Measurements from ENCODE around the gene RNGTT. TPM values are rescaled to one million over a fixed set of nuclear protein-coding genes. Genes with fewer than 3 reads are reported as not detected.

The RNGTT gene
- total and polyA plus RNA-seq, 2 experiments from 2014 or later: 7.4 to 15.6 TPM

- no peaks in the 10 kb centered on the region for H3K9me3 ChIP-seq (ENCODE audit: low read depth)
- no peaks in the 10 kb centered on the region for H3K27me3 ChIP-seq
- no peak for TF ChIP-seq EZH2phosphoT487 (IDR thresholded peaks at IDR 0.05; ENCODE audit: low read depth, severe bottlenecking, unreplicated experiment)
- no peak for TF ChIP-seq CTCF (IDR thresholded peaks at IDR 0.05; ENCODE audit: poor library complexity)
- no peak for TF ChIP-seq EZH2 (IDR thresholded peaks at IDR 0.05; ENCODE audit: borderline replicate concordance)
- no peak overlapping the region for H3K27ac ChIP-seq
- no peaks in the 10 kb centered on the region for H3K4me1 ChIP-seq (ENCODE audit: insufficient read depth)
- H4K20me1 ChIP-seq (ENCODE audit: insufficient read depth, poor library complexity, severe bottlenecking): no peaks in the 10 kb centered on the region
- no peaks in the 10 kb centered on the region for H3K9me2 ChIP-seq (replicated peaks; ENCODE audit: insufficient read depth)
- no peak overlapping the region for H3K4me2 ChIP-seq
- no peak overlapping the region for H2AFZ ChIP-seq
- H3K79me2 ChIP-seq: no peaks in the 10 kb centered on the region
- DNase-seq (ENCODE audit: low spot score): no peak
- H3K4me3 ChIP-seq: no peak overlapping the region
- no peaks in the 10 kb centered on the region for H3K36me3 ChIP-seq (replicated peaks; ENCODE audit: insufficient read depth, low read depth)
These were observed 155.0 kb downstream of the RNGTT start for GRCh38 chr6:88808381-88808780.

DNA sequence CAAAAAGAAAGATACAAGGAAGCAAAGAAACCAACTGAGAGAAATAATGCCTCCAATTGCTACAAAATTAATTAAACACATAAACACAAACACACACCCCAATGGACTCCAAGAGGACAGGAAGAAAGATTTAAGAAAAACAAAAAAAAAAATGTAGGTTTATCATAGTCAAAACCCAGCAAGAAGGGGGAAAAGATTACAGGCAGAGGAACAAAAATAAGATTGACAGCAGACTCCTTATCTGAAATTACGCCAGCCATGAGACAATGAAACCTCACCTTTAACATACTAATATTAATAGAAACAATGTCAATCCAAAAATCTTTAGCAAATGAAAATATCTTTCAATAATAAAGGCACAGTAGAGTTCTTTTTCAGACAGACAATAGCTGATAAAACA lies 155.8 kb downstream of the RNGTT start:
- Histone ChIP-seq H3K27me3 (no peaks in the 10 kb centered on the region), H3K79me2 (no peaks in the 10 kb centered on the region), H3K4me2 (no peak overlapping the region), H3K9me3 (ENCODE audit: low read depth) (no peaks in the 10 kb centered on the region), H3K4me3 (no peak overlapping the region), H3K4me1 (ENCODE audit: insufficient read depth) (no peaks in the 10 kb centered on the region), H3K27ac (no peak overlapping the region), H3K9me2 (replicated peaks; ENCODE audit: insufficient read depth) (no peaks in the 10 kb centered on the region), H2AFZ (no peak overlapping the region), H3K36me3 (replicated peaks; ENCODE audit: insufficient read depth, low read depth) (no peaks in the 10 kb centered on the region), H4K20me1 (ENCODE audit: insufficient read depth, poor library complexity, severe bottlenecking) (no peaks in the 10 kb centered on the region)
- TF ChIP-seq CTCF (IDR thresholded peaks at IDR 0.05; ENCODE audit: poor library complexity): no peak
- TF ChIP-seq EZH2phosphoT487 (IDR thresholded peaks at IDR 0.05; ENCODE audit: low read depth, severe bottlenecking, unreplicated experiment): no peak
- TF ChIP-seq EZH2 (IDR thresholded peaks at IDR 0.05; ENCODE audit: borderline replicate concordance): no peak
- WGBS (ENCODE audit: low lambda C conversion rate, missing lambda C conversion rate): 100% methylated on average over 1 of the region's 1 CpG
- no peak for DNase-seq (ENCODE audit: low spot score)

DNA sequence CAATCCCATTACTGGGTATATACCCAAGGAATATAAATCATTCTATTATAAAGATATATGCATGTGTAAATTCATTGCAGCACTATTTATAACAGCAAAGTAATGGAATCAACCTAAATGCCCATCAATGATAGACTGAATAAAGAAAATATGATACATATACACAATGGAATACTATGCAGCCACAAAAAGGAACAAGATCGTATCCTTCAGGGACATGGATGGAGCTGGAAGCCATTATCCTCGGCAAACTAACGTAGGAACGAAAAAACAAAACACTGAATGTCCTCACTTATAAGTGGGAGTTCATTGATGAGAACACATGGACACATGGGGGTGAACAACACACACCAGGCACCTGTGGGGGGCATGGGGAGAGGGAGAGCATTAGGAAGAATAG lies 156.7 kb downstream of the RNGTT start:
- no peak overlapping the region for H3K27ac ChIP-seq
- H3K4me2 ChIP-seq: no peak overlapping the region
- no peaks in the 10 kb centered on the region for H4K20me1 ChIP-seq (ENCODE audit: insufficient read depth, poor library complexity, severe bottlenecking)
- TF ChIP-seq EZH2 (IDR thresholded peaks at IDR 0.05; ENCODE audit: borderline replicate concordance): no peak
- no peak for TF ChIP-seq EZH2phosphoT487 (IDR thresholded peaks at IDR 0.05; ENCODE audit: low read depth, severe bottlenecking, unreplicated experiment)
- no peak for TF ChIP-seq CTCF (IDR thresholded peaks at IDR 0.05; ENCODE audit: poor library complexity)
- DNase-seq (ENCODE audit: low spot score): no peak
- H3K79me2 ChIP-seq: no peaks in the 10 kb centered on the region
- no peak overlapping the region for H2AFZ ChIP-seq
- WGBS (ENCODE audit: low lambda C conversion rate, missing lambda C conversion rate): 96% methylated on average over 4 of the region's 4 CpGs
- H3K27me3 ChIP-seq: no peaks in the 10 kb centered on the region
- no peaks in the 10 kb centered on the region for H3K36me3 ChIP-seq (replicated peaks; ENCODE audit: insufficient read depth, low read depth)
- H3K4me1 ChIP-seq (ENCODE audit: insufficient read depth): no peaks in the 10 kb centered on the region
- no peaks in the 10 kb centered on the region for H3K9me2 ChIP-seq (replicated peaks; ENCODE audit: insufficient read depth)
- H3K4me3 ChIP-seq: no peak overlapping the region
- H3K9me3 ChIP-seq (ENCODE audit: low read depth): no peaks in the 10 kb centered on the region

DNA sequence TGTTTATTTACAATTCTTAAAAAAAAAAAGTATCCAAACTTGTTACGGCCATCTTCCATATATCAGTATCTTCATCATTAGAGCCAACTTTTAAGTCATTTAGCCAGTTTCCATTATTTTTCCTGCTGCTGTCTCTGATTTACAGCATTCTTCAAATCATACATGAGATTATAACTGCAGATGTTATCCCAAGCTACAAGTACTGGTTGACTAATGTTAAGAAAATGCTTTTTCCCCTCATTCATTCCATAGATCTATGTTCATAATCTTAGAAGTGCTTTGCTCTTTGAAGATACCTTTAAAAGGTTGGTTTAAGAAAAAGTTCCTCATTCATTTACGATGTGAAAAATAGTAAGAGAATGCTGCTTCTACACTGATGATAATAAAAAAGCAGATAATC lies 158.7 kb downstream of the RNGTT start:
- no peak for DNase-seq (ENCODE audit: low spot score)
- no peak overlapping the region for H3K27ac ChIP-seq
- no peaks in the 10 kb centered on the region for H3K9me3 ChIP-seq (ENCODE audit: low read depth)
- H3K36me3 ChIP-seq (replicated peaks; ENCODE audit: insufficient read depth, low read depth): no peaks in the 10 kb centered on the region
- H3K4me1 ChIP-seq (ENCODE audit: insufficient read depth): no peaks in the 10 kb centered on the region
- H4K20me1 ChIP-seq (ENCODE audit: insufficient read depth, poor library complexity, severe bottlenecking): no peaks in the 10 kb centered on the region
- no peak overlapping the region for H3K4me2 ChIP-seq
- no peak overlapping the region for H2AFZ ChIP-seq
- H3K9me2 ChIP-seq (replicated peaks; ENCODE audit: insufficient read depth): no peaks in the 10 kb centered on the region
- no peak for TF ChIP-seq EZH2phosphoT487 (IDR thresholded peaks at IDR 0.05; ENCODE audit: low read depth, severe bottlenecking, unreplicated experiment)
- TF ChIP-seq EZH2 (IDR thresholded peaks at IDR 0.05; ENCODE audit: borderline replicate concordance): no peak
- no peak for TF ChIP-seq CTCF (IDR thresholded peaks at IDR 0.05; ENCODE audit: poor library complexity)
- no peaks in the 10 kb centered on the region for H3K79me2 ChIP-seq
- no peaks in the 10 kb centered on the region for H3K27me3 ChIP-seq
- WGBS (ENCODE audit: low lambda C conversion rate, missing lambda C conversion rate): 96% methylated on average over 2 of the region's 2 CpGs
- no peak overlapping the region for H3K4me3 ChIP-seq

Measured in hepatocyte (in vitro differentiated cells).